ENCODE results near the gene SINHCAF.
"Not testable (repeated sequence)": the region's sequence is repeated elsewhere in the genome, so short reads cannot be mapped to it uniquely, and the experiment has no call there.

SINHCAF gene

DNA sequence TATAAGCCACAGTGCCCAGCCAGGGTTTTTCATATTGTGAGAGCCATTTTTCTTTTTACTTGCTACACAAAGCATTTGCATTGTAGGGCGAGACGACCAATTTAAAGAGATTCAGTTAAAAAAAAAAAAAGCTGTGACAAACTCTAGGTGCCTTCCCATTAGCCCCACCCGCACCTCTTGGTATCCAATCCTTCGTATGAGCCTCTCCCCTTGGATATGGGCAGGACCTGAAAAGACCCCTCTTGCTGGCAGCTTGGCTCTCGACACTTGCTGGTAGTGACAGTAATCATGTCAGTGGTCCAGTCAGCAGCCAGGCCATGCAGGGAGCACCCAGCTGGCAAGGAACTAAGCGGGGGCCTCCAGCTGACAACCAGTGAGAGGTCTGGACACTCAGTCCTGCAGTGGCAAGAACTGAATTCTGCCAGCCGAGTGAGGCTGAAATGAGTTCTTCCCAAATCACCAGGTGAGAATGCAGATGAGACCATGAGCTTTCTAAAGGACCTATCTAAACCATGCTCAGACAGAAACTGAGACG lies 46.5 kb downstream of the SINHCAF start:
- no peak for DNase-seq (ENCODE audit: low read depth)
- in situ Hi-C loops (cut with HindIII; ENCODE audit: low sequenced_read_pairs): no loop called here
- no peak overlapping the region for H3K4me3 ChIP-seq (ENCODE audit: low read depth, low read length)
- TF ChIP-seq, protein P1, sequence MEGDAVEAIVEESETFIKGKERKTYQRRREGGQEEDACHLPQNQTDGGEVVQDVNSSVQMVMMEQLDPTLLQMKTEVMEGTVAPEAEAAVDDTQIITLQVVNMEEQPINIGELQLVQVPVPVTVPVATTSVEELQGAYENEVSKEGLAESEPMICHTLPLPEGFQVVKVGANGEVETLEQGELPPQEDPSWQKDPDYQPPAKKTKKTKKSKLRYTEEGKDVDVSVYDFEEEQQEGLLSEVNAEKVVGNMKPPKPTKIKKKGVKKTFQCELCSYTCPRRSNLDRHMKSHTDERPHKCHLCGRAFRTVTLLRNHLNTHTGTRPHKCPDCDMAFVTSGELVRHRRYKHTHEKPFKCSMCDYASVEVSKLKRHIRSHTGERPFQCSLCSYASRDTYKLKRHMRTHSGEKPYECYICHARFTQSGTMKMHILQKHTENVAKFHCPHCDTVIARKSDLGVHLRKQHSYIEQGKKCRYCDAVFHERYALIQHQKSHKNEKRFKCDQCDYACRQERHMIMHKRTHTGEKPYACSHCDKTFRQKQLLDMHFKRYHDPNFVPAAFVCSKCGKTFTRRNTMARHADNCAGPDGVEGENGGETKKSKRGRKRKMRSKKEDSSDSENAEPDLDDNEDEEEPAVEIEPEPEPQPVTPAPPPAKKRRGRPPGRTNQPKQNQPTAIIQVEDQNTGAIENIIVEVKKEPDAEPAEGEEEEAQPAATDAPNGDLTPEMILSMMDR (IDR thresholded peaks at IDR 0.05; ENCODE audit: low read depth, low read length, missing control alignments): no peak

DNA sequence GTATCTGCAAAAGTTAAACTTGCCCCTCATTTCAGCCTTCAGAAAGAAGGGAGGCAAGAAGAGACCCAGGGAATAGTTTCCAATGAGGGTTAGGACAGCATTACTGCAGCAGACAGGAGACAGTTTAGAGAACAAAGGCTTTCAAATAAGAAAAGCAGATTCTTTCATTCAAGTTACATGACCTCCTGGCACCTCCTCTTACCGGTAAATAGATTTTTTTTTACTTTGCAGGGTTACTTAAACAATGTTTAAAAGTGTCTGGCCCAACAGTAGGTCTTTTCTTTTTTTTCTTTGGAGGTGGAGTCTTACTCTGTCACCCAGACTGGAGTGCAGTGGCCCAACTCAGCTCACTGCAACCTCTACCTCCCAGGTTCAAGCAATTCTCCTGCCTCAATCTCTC lies 47.1 kb downstream of the SINHCAF start:
- no peak overlapping the region for H3K4me3 ChIP-seq (ENCODE audit: low read depth, low read length)
- no peak for DNase-seq (ENCODE audit: low read depth)
- in situ Hi-C loops (cut with HindIII; ENCODE audit: low sequenced_read_pairs): no loop called here
- TF ChIP-seq, protein P1 (IDR thresholded peaks at IDR 0.05; ENCODE audit: low read depth, low read length, missing control alignments): no peak

DNA sequence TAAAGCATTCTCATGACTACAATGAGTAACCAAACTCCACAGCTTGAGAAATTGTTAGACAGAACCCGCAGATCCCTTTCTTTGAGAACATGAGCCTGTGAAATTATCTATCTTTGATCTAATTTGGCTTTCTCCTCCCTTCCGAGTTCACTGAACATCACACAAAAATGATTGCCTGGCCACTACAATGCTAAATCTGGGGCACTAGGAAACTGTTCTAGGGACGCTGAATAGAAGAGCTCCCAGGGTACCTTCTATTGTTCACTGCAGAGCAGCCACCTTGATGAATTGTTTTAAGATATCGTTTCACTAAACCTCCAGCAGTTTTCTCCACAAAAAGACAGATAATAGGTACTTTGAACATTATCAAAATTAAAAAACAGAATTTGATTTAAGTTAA lies 47.5 kb downstream of the SINHCAF start:
- no peak for DNase-seq (ENCODE audit: low read depth)
- no peak overlapping the region for H3K4me3 ChIP-seq (ENCODE audit: low read depth, low read length)
- in situ Hi-C loops (cut with HindIII; ENCODE audit: low sequenced_read_pairs): no loop called here
- TF ChIP-seq, protein P1 (IDR thresholded peaks at IDR 0.05; ENCODE audit: low read depth, low read length, missing control alignments): no peak

- in situ Hi-C loops (cut with HindIII; ENCODE audit: low sequenced_read_pairs): no loop called here
- TF ChIP-seq, protein P1 (IDR thresholded peaks at IDR 0.05; ENCODE audit: low read depth, low read length, missing control alignments): no peak
These were observed 48.9 kb downstream of the SINHCAF start for GRCh38 chr12:31277081-31277480.

GRCh38 chr12:31275491-31275890 lies 50.5 kb downstream of the SINHCAF start:
- DNase-seq (ENCODE audit: low read depth): no peak
- in situ Hi-C loops (cut with HindIII; ENCODE audit: low sequenced_read_pairs): no loop called here
- TF ChIP-seq, protein P1 (IDR thresholded peaks at IDR 0.05; ENCODE audit: low read depth, low read length, missing control alignments): no peak

More at GRCh38 chr12:31277081-31277480, 48.9 kb downstream of the SINHCAF start:
- H3K4me3 ChIP-seq (ENCODE audit: low read depth, low read length): no peak overlapping the region
- no peak for DNase-seq (ENCODE audit: low read depth)

DNA sequence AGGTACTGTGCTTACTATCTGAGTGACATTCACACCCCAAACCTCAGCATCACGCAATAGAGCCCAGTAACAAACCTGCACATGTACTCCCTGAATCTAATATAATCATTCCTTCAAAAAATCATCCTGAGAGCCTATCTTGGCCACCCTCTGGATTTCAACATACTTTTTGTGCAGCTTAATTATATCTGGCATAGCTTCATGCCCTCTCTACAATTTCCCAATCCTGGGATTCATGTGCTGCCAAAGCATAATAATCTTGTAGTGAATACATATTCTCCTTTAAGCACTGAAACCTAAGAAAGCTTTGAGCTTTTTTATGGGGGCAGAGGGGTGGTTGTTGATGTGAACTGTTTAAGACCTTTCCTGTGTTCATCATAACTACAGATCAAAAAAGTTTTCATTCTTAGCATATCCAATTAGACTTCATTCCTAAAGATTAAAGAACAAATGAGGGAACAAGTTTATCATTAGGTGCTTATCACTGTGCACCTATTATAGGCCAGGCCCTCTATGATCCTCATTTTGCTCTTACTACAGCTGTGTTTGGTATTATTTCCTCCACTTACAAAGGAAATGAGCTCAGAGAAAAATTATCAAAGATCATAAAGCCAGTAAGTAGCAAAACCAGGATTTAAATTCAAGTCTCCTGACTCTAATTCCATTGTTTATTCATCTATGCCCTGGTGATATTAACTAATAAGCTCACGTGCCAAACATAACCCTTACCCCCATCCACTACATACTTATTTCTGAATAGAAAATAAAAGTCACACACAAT lies 51.2 kb downstream of the SINHCAF start:
- H3K4me3 ChIP-seq (ENCODE audit: low read depth, low read length): no peak overlapping the region
- in situ Hi-C loops (cut with HindIII; ENCODE audit: low sequenced_read_pairs): no loop called here
- TF ChIP-seq, protein P1 (IDR thresholded peaks at IDR 0.05; ENCODE audit: low read depth, low read length, missing control alignments): no peak
- no peak for DNase-seq (ENCODE audit: low read depth)

More at GRCh38 chr12:31275491-31275890, 50.5 kb downstream of the SINHCAF start:
- no peak overlapping the region for H3K4me3 ChIP-seq (ENCODE audit: low read depth, low read length)

GRCh38 chr12:31273794-31274193 lies 52.2 kb downstream of the SINHCAF start:
- H3K4me3 ChIP-seq (ENCODE audit: low read depth, low read length); in situ Hi-C loops (cut with HindIII; ENCODE audit: low sequenced_read_pairs); DNase-seq (ENCODE audit: low read depth): not testable (repeated sequence)

All from astrocyte of the cerebellum (primary cell).